Neutrophil (primary cell): ENCODE results near the gene CDH13.

ENCODE experiments used
- H3K27ac ChIP-seq: fragments of 200-600 bp; sonication (generic); 2 replicates; pipeline ENCODE4 v1.5.1; 2016; ENCODE audit warnings: mild to moderate bottlenecking, moderate library complexity
- H3K27me3 ChIP-seq: fragments of 200-600 bp; sonication (generic); 2 replicates; pipeline ENCODE4 v1.6.0; 2016; ENCODE audit warnings: mild to moderate bottlenecking
- H3K36me3 ChIP-seq: fragments of 200-600 bp; sonication (generic); 2 replicates; pipeline ENCODE4 v1.5.1; 2017
- H3K4me1 ChIP-seq, 2 experiments: fragments of 200-600 bp in 1 of 2; sonication (generic) in 1 of 2; 1 replicate in 1 of 2; 2 replicates in 1 of 2; pipeline versions ENCODE4 v1.5.1 to v1.6.1; 2013 to 2016; ENCODE audit warnings: low read depth in 1 of 2, low read length in 1 of 2, mild to moderate bottlenecking in 1 of 2, moderate library complexity in 1 of 2; ENCODE audit not compliant: control insufficient read depth in 1 of 2, insufficient read depth in 1 of 2
- H3K4me3 ChIP-seq, 2 experiments: fragments of 200-600 bp in 1 of 2; sonication (generic) in 1 of 2; 1 replicate in 1 of 2; 2 replicates in 1 of 2; pipeline ENCODE4 v1.5.1; 2013 to 2016; ENCODE audit warnings: low read depth in 1 of 2, low read length in 1 of 2, mild to moderate bottlenecking in 1 of 2, moderate library complexity in 1 of 2
- H3K9me3 ChIP-seq: fragments of 200-600 bp; sonication (generic); 2 replicates; pipeline ENCODE4 v1.5.1; 2016
- TF ChIP-seq, protein P1 (sequence below): fragments of 200-600 bp; sonication (generic); IDR thresholded peaks from 2 replicates; pipeline ENCODE4 v1.5.1; 2016; ENCODE audit warnings: antibody characterized with exemption

The CDH13 gene

DNA sequence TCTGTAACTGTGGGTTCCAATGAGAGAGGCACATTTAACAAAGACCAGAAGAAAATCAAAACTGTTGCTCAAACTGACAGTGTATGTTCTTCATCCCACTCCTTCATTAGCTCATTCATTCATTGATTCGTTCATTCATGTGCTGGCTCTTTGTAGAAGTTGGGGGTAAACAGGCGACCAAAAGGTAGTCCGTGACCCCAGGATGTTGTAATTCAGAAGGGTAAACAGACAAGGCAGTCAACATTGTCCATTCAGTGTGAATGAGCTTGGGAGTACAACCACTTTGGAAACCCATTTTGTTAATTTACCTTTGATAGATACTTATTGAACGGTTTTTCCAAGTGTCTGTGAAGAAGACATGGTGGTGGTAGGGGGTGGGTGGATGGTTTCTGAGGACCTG lies 26.1 kb downstream of the CDH13 start:
- Histone ChIP-seq H3K9me3 (no peaks in the 10 kb centered on the region), H3K36me3 (no peaks in the 10 kb centered on the region), H3K27me3 (no peaks in the 10 kb centered on the region), H3K27ac (no peak overlapping the region), H3K4me1 (no peaks in the 10 kb centered on the region), H3K4me3 (no peak overlapping the region)
- TF ChIP-seq, protein P1, sequence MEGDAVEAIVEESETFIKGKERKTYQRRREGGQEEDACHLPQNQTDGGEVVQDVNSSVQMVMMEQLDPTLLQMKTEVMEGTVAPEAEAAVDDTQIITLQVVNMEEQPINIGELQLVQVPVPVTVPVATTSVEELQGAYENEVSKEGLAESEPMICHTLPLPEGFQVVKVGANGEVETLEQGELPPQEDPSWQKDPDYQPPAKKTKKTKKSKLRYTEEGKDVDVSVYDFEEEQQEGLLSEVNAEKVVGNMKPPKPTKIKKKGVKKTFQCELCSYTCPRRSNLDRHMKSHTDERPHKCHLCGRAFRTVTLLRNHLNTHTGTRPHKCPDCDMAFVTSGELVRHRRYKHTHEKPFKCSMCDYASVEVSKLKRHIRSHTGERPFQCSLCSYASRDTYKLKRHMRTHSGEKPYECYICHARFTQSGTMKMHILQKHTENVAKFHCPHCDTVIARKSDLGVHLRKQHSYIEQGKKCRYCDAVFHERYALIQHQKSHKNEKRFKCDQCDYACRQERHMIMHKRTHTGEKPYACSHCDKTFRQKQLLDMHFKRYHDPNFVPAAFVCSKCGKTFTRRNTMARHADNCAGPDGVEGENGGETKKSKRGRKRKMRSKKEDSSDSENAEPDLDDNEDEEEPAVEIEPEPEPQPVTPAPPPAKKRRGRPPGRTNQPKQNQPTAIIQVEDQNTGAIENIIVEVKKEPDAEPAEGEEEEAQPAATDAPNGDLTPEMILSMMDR = no peak

DNA sequence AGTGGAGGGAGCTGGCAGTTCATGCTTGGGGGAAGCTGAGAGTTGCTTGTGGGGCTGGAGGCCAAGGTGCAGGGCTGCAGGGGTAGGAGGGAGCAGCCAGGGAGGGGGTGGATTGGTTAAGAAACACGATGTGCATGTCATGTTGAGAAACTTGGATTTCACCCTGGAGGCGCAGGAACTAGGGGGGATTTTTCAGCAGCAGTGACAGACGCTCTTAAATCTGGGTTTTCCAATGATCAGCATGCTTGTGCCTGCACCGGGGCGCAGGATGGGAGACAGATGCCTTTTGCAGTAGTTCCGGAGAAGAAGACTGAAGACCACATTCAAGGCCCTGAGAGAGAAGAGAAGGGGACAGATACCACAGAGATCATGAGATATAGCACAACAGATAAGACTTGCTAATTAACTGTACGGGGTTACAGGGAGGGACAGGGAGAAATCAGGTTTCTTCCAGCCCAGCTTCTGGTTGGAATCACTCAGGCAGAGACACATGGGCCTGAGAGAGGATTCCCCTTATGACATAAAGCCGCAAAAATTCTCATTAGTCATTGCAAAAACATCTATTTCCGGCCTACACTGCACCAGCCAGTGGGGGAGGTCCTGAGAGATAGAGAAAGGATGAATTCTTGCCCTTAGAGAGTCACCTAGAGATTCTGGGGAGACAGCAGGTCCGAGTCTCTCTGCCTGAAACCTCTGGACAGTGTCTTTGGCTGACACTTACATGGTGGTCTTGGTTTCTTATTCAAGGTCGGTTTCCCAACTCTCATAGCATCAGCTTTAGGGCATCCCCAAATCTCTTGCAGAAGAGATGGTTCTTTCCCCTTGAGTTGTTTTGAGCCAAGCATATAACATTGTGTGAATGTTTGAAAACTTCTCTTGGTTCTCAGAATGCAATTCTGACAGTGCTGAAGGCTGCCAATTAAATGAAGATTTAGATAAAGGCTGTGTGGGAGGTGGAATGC lies 27.1 kb downstream of the CDH13 start:
- Histone ChIP-seq H3K9me3 (no peaks in the 10 kb centered on the region), H3K27ac (no peak overlapping the region), H3K27me3 (no peaks in the 10 kb centered on the region), H3K4me1 (no peaks in the 10 kb centered on the region), H3K36me3 (no peaks in the 10 kb centered on the region), H3K4me3 (no peak overlapping the region)
- TF ChIP-seq, protein P1 = no peak

DNA sequence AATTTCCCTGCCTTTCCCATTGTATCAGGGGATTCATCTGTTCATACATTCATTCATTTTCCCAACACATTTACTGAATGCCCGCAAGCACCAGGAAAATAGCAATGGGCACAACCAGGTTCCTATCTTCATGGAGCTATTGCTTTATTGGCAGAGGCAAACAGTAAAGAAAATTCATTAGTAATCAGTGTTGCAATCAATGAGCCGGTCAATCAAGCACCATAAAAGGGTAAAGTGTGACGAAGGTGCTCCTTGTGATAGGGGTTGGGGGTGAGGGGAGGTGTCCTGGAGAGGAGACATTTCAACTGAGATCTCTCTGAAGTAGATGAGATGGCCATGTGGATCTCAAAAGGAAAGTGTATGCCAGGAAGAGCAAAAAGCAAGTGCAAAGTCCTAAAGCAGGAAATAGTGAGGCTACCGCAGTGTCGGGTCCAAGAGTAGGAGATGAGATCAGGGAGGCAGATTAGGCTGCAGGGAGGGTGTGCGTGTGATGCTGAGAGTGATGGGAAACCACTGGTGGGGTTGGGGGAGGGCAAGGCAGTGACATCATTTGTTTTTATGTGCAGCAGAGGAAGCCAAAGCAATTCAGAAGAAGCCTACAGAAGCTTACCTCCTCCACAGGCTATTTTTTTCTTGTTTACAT lies 28.4 kb downstream of the CDH13 start:
- H3K27me3 ChIP-seq = no peaks in the 10 kb centered on the region
- H3K4me3 ChIP-seq = no peak overlapping the region
- H3K4me1 ChIP-seq = no peaks in the 10 kb centered on the region
- no peaks in the 10 kb centered on the region for H3K9me3 ChIP-seq
- no peaks in the 10 kb centered on the region for H3K36me3 ChIP-seq
- TF ChIP-seq, protein P1 = no peak
- H3K27ac ChIP-seq = no peak overlapping the region

DNA sequence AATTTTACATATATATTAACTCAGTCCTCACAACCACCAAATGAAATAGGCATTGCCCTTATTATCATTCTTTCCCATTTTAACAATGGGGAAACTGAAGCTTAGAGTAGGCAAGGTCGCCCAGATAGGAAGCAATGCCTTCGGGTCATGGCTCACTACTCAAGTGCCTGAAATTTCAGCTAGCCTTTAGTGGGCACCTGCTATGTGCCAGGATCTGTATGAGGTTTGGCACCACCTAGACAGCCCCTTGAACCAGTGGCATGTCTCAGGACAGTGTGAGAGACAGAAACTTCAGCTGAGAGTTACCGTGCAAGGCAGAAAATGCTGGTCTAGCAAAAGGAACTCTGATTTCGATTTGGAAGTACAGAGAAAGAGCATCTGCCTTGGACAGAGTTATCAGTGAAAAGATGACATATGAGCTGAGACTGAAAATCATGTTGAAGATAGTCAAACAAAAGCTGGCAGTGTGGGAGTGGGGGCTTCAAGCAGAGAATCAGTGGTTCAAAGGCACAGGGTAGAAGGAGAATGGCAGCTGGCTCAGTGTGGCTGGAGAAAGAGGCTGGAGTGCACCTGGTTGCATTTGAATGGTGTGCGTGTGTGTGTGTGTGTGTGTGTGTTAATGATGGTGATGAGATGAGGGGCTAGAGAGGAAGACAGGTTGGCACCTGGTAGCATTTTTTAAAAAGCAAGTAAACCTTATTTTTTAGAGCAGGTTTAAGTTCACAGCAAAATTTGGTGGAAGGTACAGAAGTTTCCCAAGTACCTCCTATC lies 29.1 kb downstream of the CDH13 start:
- H3K9me3 ChIP-seq = no peaks in the 10 kb centered on the region
- H3K4me3 ChIP-seq = no peak overlapping the region
- H3K27ac ChIP-seq = no peak overlapping the region
- H3K27me3 ChIP-seq = no peaks in the 10 kb centered on the region
- TF ChIP-seq, protein P1 = no peak
- no peaks in the 10 kb centered on the region for H3K4me1 ChIP-seq
- H3K36me3 ChIP-seq = no peaks in the 10 kb centered on the region

DNA sequence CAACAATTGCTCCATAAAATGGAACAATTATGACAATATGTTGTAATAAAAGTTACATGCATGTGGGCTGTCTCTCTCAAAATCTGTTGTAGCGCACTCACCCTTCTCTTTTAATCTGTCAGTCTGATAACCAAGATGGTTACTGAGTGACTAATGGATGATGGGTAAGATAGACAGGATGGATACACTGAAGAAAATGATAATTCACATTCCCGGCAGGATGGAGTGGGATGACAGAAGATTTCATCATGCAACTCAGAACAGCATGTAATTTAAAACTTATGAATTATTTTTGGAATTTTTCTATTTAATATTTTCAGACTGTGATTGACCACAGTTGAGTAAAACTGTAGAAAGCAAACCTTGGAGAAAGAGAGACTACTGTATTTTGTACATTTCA lies 30.5 kb downstream of the CDH13 start:
- H3K27ac ChIP-seq = no peak overlapping the region
- H3K4me1 ChIP-seq = no peaks in the 10 kb centered on the region
- TF ChIP-seq, protein P1 = no peak
- H3K4me3 ChIP-seq = no peak overlapping the region
- no peaks in the 10 kb centered on the region for H3K36me3 ChIP-seq
- no peaks in the 10 kb centered on the region for H3K9me3 ChIP-seq
- no peaks in the 10 kb centered on the region for H3K27me3 ChIP-seq
